Sigmoid colon (tissue), 4 donors: Measurements from ENCODE around the gene ACTL6B.

Experiments used
- CTCF ChIP-seq, 4 experiments: fragments of 450-650 bp in 3 of 4; fragments of 200-600 bp in 1 of 4; IDR thresholded peaks; one replicate each; pipeline ENCODE4 v1.5.1; 2016 to 2019; ENCODE audit warnings: antibody characterized with exemption in 4 of 4, mild to moderate bottlenecking in 3 of 4, moderate library complexity in 2 of 4
- EP300 ChIP-seq, 4 donors: sonication (generic); formaldehyde crosslinking; IDR thresholded peaks; one replicate each; pipeline ENCODE4 v1.6.1; 2017; ENCODE audit warnings: antibody characterized with exemption in 4 of 4
- POLR2A ChIP-seq, 2 donors: fragments of 450-650 bp; IDR thresholded peaks; one replicate each; pipeline ENCODE4 v1.6.1; 2016; ENCODE audit warnings: antibody characterized with exemption in 2 of 2, mild to moderate bottlenecking in 2 of 2, moderate library complexity in 2 of 2

- TF ChIP-seq CTCF (IDR thresholded peaks at IDR 0.05): no peak
- no peak for TF ChIP-seq POLR2A (IDR thresholded peaks at IDR 0.05)
- no peak for TF ChIP-seq EP300 (IDR thresholded peaks at IDR 0.05)
These were observed at the start of gene ACTL6B for GRCh38 chr7:100655908-100656674.
